Upper lobe of right lung (tissue), 1 donor: ENCODE measurements around the gene FAM53B. TPM values are rescaled to one million over a fixed set of nuclear protein-coding genes. Genes with fewer than 3 reads are reported as not detected.

Experiments used
- ATAC-seq: fragments of 200-7000 bp; cut with Tn5 transposase; one replicate; pipeline ENCODE4 v1.9.1; 2020; ENCODE audit warnings: mild to moderate bottlenecking, moderate library complexity
- DNase-seq: peaks from one replicate; pipeline ENCODE4 v3.0.0-alpha.2; 2020
- H3K27ac ChIP-seq: fragments of 200-600 bp; one replicate; pipeline ENCODE4 v1.8.0; 2022
- H3K27me3 ChIP-seq: fragments of 200-600 bp; one replicate; pipeline ENCODE4 v1.8.0; 2022; ENCODE audit warnings: mild to moderate bottlenecking
- H3K36me3 ChIP-seq: fragments of 200-600 bp; one replicate; pipeline ENCODE4 v1.8.0; 2022
- H3K4me1 ChIP-seq: fragments of 200-600 bp; one replicate; pipeline ENCODE4 v1.8.0; 2022
- H3K4me3 ChIP-seq: fragments of 200-600 bp; one replicate; pipeline ENCODE4 v1.8.0; 2022; ENCODE audit warnings: mild to moderate bottlenecking
- H3K9me3 ChIP-seq: fragments of 200-600 bp; one replicate; pipeline ENCODE4 v1.8.0; 2022
- CTCF ChIP-seq: fragments of 200-600 bp; IDR thresholded peaks from one replicate; pipeline ENCODE4 v1.8.0; 2022; ENCODE audit warnings: antibody characterized with exemption
- intact Hi-C: fragments of 100-400 bp; cut with DNase I; formaldehyde crosslinking; loops from one replicate; pipeline ENCODE4 v1.11.0; 2022
- total RNA-seq: library from RNA; stranded (reverse); fragmentation: NEBNext Ultra II Directional; extraction: Animal tissue kit (Norgen Biotek cat#: 25700); gene quantifications from one replicate; pipeline ENCODE4 v1.2.1, GENCODE V29; 2021
- donor health status: DM: no; HTN: yes; CAD: no; lungs with severe emphysema.

Gene FAM53B
- total RNA-seq, 1 donor from 2014 or later = 31.4 TPM

GRCh38 chr10:124604214-124605000 lies 139.8 kb downstream of the FAM53B start:
- Histone ChIP-seq H3K4me3 (no peak overlapping the region), H3K27me3 (no peaks in the 10 kb centered on the region), H3K9me3 (no peaks in the 10 kb centered on the region), H3K4me1 (no peaks in the 10 kb centered on the region), H3K27ac (no peak overlapping the region), H3K36me3 (no peaks in the 10 kb centered on the region)
- no peak for ATAC-seq
- intact Hi-C loops = no loop called here
- TF ChIP-seq CTCF = no peak
- DNase-seq = no peak

- no peak for TF ChIP-seq CTCF
- H3K9me3 ChIP-seq = no peaks in the 10 kb centered on the region
- intact Hi-C loops = no loop called here
- ATAC-seq = no peak
- DNase-seq = no peak
- H3K36me3 ChIP-seq = no peaks in the 10 kb centered on the region
- H3K27me3 ChIP-seq = no peaks in the 10 kb centered on the region
- no peaks in the 10 kb centered on the region for H3K4me1 ChIP-seq
- H3K4me3 ChIP-seq = no peak overlapping the region
- H3K27ac ChIP-seq = no peak overlapping the region
These were observed 140.6 kb downstream of the FAM53B start for GRCh38 chr10:124603376-124604213.

- intact Hi-C loops = no loop called here
- H3K9me3 ChIP-seq = no peaks in the 10 kb centered on the region
- DNase-seq (no peak), ATAC-seq (no peak)
- no peak overlapping the region for H3K4me3 ChIP-seq
- TF ChIP-seq CTCF = no peak
- H3K4me1 ChIP-seq = no peaks in the 10 kb centered on the region
- H3K27me3 ChIP-seq = no peaks in the 10 kb centered on the region
- H3K36me3 ChIP-seq = no peaks in the 10 kb centered on the region
- no peak overlapping the region for H3K27ac ChIP-seq
These were observed 141.4 kb downstream of the FAM53B start for GRCh38 chr10:124602646-124603365.

GRCh38 chr10:124602121-124602561 lies 142.0 kb downstream of the FAM53B start:
- Histone ChIP-seq H3K4me1 (no peaks in the 10 kb centered on the region), H3K4me3 (no peak overlapping the region), H3K9me3 (no peaks in the 10 kb centered on the region), H3K27ac (no peak overlapping the region), H3K27me3 (no peaks in the 10 kb centered on the region), H3K36me3 (no peaks in the 10 kb centered on the region)
- intact Hi-C loops = no loop called here
- ATAC-seq = no peak
- DNase-seq = no peak
- no peak for TF ChIP-seq CTCF

GRCh38 chr10:124601431-124602120 lies 142.6 kb downstream of the FAM53B start:
- no peak for TF ChIP-seq CTCF
- no peaks in the 10 kb centered on the region for H3K9me3 ChIP-seq
- no peaks in the 10 kb centered on the region for H3K36me3 ChIP-seq
- H3K27ac ChIP-seq = no peak overlapping the region
- no peak overlapping the region for H3K4me3 ChIP-seq
- H3K4me1 ChIP-seq = no peaks in the 10 kb centered on the region
- DNase-seq (no peak), ATAC-seq (no peak)
- intact Hi-C loops = no loop called here
- no peaks in the 10 kb centered on the region for H3K27me3 ChIP-seq
